ENCODE measurements around the gene AFMID. TPM values are rescaled to one million over a fixed set of nuclear protein-coding genes. Genes with fewer than 3 reads are reported as not detected.

Gene AFMID
- total and polyA plus RNA-seq, 9 of the 15 experiments (the other 6 are each of a cell fraction or from before 2014, with no cell fraction given), result 62.1 to 188 (median 74.4) TPM

DNA sequence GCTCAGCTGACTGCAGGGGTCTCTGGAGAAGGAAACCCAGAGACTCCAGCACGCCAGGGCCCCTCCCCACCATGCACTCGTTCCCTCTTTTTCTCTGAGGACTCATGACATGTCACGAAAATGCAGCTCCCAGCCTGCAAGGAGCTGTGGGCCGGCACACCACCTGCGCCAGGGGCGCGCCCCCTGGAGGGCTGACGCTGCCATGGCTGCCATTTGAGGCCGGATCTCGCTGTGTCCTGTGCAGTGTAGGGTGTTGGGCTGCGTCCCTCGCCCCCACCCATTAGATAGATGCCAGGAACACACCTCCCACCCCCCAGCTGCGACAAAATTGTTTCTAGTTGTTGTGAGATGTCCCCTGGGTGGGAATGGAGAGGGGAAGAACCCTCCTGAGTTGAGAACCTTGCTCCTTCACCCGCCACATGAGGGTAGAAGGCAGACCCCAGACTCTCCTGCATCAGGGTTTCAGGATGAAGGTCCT lies 10.6 kb upstream of the AFMID start (continued):
- TF ChIP-seq POLR3A (IDR thresholded peaks at IDR 0.05; ENCODE audit: borderline replicate concordance, extremely low read depth, insufficient read depth, insufficient read length) (no peak), NFE2L1 (tag; IDR thresholded peaks at IDR 0.05; ENCODE audit: borderline replicate concordance, low read depth) (no peak), HNRNPLL (IDR thresholded peaks at IDR 0.05; ENCODE audit: low read depth, low read length, poor library complexity, severe bottlenecking) (no peak), KDM2B (CRISPR knock-in tag; IDR thresholded peaks at IDR 0.05) (no peak), EP300 (IDR thresholded peaks at IDR 0.05; ENCODE audit: low read length) (no peak), MITF (IDR thresholded peaks at IDR 0.05) (no peak), ZBTB49 (CRISPR knock-in tag; IDR thresholded peaks at IDR 0.05; ENCODE audit: borderline replicate concordance) (no peak), SPI1 (IDR thresholded peaks at IDR 0.05; ENCODE audit: borderline replicate concordance, low read depth, low read length) (no peak), PRPF4 (IDR thresholded peaks at IDR 0.05; ENCODE audit: insufficient read depth, low read depth, low read length, poor library complexity, severe bottlenecking) (no peak), HDGF (IDR thresholded peaks at IDR 0.05) (no peak), FOXM1 (IDR thresholded peaks at IDR 0.05; ENCODE audit: low read depth) (no peak), FOXM1 (CRISPR knock-in tag; IDR thresholded peaks at IDR 0.05; ENCODE audit: low read depth) (no peak), ATF1 (CRISPR knock-in tag; IDR thresholded peaks at IDR 0.05) (no peak), ATF1 (tag; IDR thresholded peaks at IDR 0.05) (peak; percentile 32; the same call in 1 of the 2 replicates), SAP30 (IDR thresholded peaks at IDR 0.05; ENCODE audit: borderline replicate concordance, insufficient read depth, low read depth, low read length, poor library complexity, severe bottlenecking) (no peak), ZNF586 (CRISPR knock-in tag; conservative IDR thresholded peaks at IDR 0.05) (no peak)
- TF ChIP-seq, protein P1, sequence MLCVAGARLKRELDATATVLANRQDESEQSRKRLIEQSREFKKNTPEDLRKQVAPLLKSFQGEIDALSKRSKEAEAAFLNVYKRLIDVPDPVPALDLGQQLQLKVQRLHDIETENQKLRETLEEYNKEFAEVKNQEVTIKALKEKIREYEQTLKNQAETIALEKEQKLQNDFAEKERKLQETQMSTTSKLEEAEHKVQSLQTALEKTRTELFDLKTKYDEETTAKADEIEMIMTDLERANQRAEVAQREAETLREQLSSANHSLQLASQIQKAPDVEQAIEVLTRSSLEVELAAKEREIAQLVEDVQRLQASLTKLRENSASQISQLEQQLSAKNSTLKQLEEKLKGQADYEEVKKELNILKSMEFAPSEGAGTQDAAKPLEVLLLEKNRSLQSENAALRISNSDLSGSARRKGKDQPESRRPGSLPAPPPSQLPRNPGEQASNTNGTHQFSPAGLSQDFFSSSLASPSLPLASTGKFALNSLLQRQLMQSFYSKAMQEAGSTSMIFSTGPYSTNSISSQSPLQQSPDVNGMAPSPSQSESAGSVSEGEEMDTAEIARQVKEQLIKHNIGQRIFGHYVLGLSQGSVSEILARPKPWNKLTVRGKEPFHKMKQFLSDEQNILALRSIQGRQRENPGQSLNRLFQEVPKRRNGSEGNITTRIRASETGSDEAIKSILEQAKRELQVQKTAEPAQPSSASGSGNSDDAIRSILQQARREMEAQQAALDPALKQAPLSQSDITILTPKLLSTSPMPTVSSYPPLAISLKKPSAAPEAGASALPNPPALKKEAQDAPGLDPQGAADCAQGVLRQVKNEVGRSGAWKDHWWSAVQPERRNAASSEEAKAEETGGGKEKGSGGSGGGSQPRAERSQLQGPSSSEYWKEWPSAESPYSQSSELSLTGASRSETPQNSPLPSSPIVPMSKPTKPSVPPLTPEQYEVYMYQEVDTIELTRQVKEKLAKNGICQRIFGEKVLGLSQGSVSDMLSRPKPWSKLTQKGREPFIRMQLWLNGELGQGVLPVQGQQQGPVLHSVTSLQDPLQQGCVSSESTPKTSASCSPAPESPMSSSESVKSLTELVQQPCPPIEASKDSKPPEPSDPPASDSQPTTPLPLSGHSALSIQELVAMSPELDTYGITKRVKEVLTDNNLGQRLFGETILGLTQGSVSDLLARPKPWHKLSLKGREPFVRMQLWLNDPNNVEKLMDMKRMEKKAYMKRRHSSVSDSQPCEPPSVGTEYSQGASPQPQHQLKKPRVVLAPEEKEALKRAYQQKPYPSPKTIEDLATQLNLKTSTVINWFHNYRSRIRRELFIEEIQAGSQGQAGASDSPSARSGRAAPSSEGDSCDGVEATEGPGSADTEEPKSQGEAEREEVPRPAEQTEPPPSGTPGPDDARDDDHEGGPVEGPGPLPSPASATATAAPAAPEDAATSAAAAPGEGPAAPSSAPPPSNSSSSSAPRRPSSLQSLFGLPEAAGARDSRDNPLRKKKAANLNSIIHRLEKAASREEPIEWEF (CRISPR knock-in tag; IDR thresholded peaks at IDR 0.05), result no peak
- TF ChIP-seq, protein P2, sequence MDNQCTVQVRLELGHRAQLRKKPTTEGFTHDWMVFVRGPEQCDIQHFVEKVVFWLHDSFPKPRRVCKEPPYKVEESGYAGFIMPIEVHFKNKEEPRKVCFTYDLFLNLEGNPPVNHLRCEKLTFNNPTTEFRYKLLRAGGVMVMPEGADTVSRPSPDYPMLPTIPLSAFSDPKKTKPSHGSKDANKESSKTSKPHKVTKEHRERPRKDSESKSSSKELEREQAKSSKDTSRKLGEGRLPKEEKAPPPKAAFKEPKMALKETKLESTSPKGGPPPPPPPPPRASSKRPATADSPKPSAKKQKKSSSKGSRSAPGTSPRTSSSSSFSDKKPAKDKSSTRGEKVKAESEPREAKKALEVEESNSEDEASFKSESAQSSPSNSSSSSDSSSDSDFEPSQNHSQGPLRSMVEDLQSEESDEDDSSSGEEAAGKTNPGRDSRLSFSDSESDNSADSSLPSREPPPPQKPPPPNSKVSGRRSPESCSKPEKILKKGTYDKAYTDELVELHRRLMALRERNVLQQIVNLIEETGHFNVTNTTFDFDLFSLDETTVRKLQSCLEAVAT (IDR thresholded peaks at IDR 0.05), result no peak
